Heart right ventricle (tissue), 16 donors: ENCODE results near the gene FIS1. TPM values are rescaled to one million over a fixed set of nuclear protein-coding genes. Genes with fewer than 3 reads are reported as not detected.
A peak's percentile ranks its signal among the peaks of the same experiment; 100 is the strongest.
"Not testable (repeated sequence)": the region's sequence is repeated elsewhere in the genome, so short reads cannot be mapped to it uniquely, and the experiment has no call there.

Experiments used
- ATAC-seq, 8 donors: fragments of 200-7000 bp; cut with Tn5 transposase; one replicate each; pipeline ENCODE4 v1.9.1; 2020; ENCODE audit warnings: mild to moderate bottlenecking in 8 of 8, moderate library complexity in 8 of 8, moderate number of reproducible peaks in 1 of 8
- DNase-seq, 2 donors: peaks; one replicate each; pipeline ENCODE4 v3.0.0-alpha.2; 2020
- H3K27ac ChIP-seq, 10 donors: fragments of 200-600 bp; sonication (generic) in 2 of 10; one replicate each; pipeline versions ENCODE4 v1.5.0 to v1.8.0; 2020 to 2022; ENCODE audit warnings: mild to moderate bottlenecking in 3 of 10
- H3K27me3 ChIP-seq, 7 donors: fragments of 200-600 bp; one replicate each; pipeline ENCODE4 v1.8.0; 2021 to 2022; ENCODE audit warnings: mild to moderate bottlenecking in 2 of 7
- H3K36me3 ChIP-seq, 9 donors: fragments of 200-600 bp; sonication (generic) in 1 of 9; one replicate each; pipeline versions ENCODE4 v1.5.0 to v1.8.0; 2020 to 2022; ENCODE audit warnings: mild to moderate bottlenecking in 2 of 9
- H3K4me1 ChIP-seq, 9 donors: fragments of 200-600 bp; sonication (generic) in 1 of 9; one replicate each; pipeline versions ENCODE4 v1.5.0 to v1.8.0; 2020 to 2022; ENCODE audit warnings: mild to moderate bottlenecking in 4 of 9
- H3K4me3 ChIP-seq, 10 donors: fragments of 200-600 bp; sonication (generic) in 2 of 10; one replicate each; pipeline versions ENCODE4 v1.5.0 to v1.8.0; 2020 to 2022; ENCODE audit warnings: mild to moderate bottlenecking in 7 of 10, moderate library complexity in 2 of 10
- H3K9me3 ChIP-seq, 11 donors: fragments of 200-600 bp in 10 of 11; sonication (generic) in 2 of 11; one replicate each; pipeline versions ENCODE4 v1.5.0 to v1.8.0; 2013 to 2022; ENCODE audit warnings: mild to moderate bottlenecking in 2 of 11, control low read depth in 1 of 11, moderate library complexity in 1 of 11
- CTCF ChIP-seq, 9 donors: fragments of 200-600 bp; sonication (generic) in 2 of 9; IDR thresholded peaks; one replicate each; pipeline versions ENCODE4 v1.5.0 to v1.8.0; 2021 to 2022; ENCODE audit warnings: antibody characterized with exemption in 9 of 9, mild to moderate bottlenecking in 5 of 9, moderate library complexity in 1 of 9
- WGBS, 2 donors: extraction: QIAGEN DNeasy Blood & Tissue Kit; methylation state at CpG; one replicate each; pipeline ENCODE4 v1.1.7; 2013; ENCODE audit warnings: inconsistent platforms in 1 of 2; 5-methylcytosine and 5-hydroxymethylcytosine counted together
- intact Hi-C, 10 donors: fragments of 100-400 bp; cut with DNase I; formaldehyde crosslinking; loops; one replicate each; pipeline versions ENCODE4 v1.11.1 to v1.14.2; 2022
- polyA plus RNA-seq, 2 donors: library from polyadenylated mRNA; stranded (reverse); fragments of 200-250 nt; gene quantifications; one replicate each; pipeline ENCODE4 v1.2.3, GENCODE V29; 2013
- total RNA-seq, 10 donors: library from RNA; stranded (reverse); fragmentation: NEBNext Ultra II Directional in 3 of 10; extraction: Animal tissue kit (Norgen Biotek cat#: 25700) in 3 of 10; gene quantifications; one replicate each; pipeline versions ENCODE4 v1.2.1 to v1.2.4, GENCODE V29; 2021 to 2023
- donor health status: Arrhythmogenic right ventricular cardiomyopathy.
- donor health status: ischemic (EF 13 %, LVEDD 7.1; RV severe dilation, severe dysfunction).
- donor health status: healthy with polysubstance abuse.
- donor health status: DM: no; HTN: yes; CAD: no.
- donor health status: DM: no; HTN: no; CAD: no.
- donor health status: ischemic (EF 25% LVEDD 6.9; RV normal size, moderate dysfunction).
- donor health status: ischemic (EF 25% LVEDD 5.7; RV mildly dilated, moderate dysfunction).
- donor health status: healthy.
- donor health status: DM: yes; HTN: yes; CAD: no.
- donor health status: Ischemic cardiomyopathy.
- donor health status: ischemic (EF 35%, LVEDD 5.7; RV mildly dilated, moderate dysfunction).
- donor health status: nonischemic (EF 11% LVEDD 7.7; RV severe dilation, severe dysfunction).
- donor health status: DM: yes; HTN: yes; CAD: no.
- donor health status: PGD.
- donor health status: ischemic (EF 29% LVEDD 5.4; RV normal size, mild dysfunction).
- donor health status: nonischemic (EF 23%, LVEDD 6.1; RV moderate dilation, normal function).

Gene FIS1
- total and polyA plus RNA-seq, 12 donors: 147 to 439 (median 292) TPM

GRCh38 chr7:101202603-101202918, 42.3 kb downstream of the FIS1 start:
- no peak overlapping the region for H3K4me3 ChIP-seq
- H3K4me1 ChIP-seq: peaks cover 4 to 27% (median 9%) of the 10 kb centered on the region in 9 donors
- intact Hi-C loops: no loop called here
- peaks cover 0 to 19% (median 0%) of the 10 kb centered on the region in 9 donors for H3K36me3 ChIP-seq
- DNase-seq (no peak), ATAC-seq (no peak)
- H3K9me3 ChIP-seq: no peaks in the 10 kb centered on the region
- no peak overlapping the region for H3K27ac ChIP-seq
- H3K27me3 ChIP-seq: peaks cover 25 to 62% (median 59%) of the 10 kb centered on the region in 7 donors
- WGBS, 2 donors: 84 to 85% methylated on average over 5 of the region's 5 CpGs
- TF ChIP-seq CTCF (IDR thresholded peaks at IDR 0.05): no peak

DNA sequence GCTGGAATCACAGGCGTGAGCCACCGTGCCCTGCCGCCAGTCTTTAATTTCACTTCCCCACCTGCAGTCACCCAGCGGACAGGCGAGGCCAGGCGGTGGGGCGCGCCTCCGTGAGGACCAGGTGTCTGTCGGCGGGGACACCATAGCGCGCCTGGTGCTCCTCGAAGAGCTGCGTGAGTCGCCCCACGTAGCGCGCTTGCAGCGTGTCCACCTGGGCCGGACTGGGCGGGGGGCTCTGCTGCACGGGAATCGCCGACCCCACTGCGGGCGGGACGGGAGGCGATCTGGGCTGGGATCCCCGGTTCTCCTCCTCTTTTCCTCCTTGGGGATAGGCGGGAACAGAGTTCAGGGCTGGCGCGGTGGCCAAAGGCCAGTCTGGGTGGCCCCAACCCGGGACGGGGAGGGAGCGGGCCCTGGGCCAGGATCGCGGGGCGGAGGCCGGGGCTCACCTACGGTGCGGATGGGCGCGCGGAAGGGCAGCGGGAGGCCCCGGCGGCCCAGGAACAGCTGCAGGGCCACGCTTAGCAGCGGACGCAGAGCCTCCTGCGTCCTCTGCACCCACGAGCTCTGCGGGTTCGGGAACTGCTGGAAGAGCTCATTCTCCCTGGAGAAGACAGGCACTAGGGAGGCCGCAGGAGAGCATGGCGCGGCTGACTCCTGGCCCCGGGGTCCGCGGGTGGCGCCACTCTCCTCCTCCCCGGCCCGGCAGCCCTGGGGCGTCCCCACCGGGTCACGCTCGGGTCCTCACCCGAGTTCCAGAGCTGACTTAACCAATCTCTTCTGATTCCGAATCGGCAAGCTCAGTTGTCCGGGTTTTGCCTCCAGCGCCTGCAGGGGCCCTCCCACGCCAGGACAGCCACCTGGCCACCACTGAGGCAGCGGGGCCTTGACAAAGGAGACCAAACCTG, 42.9 kb downstream of the FIS1 start:
- H3K9me3 ChIP-seq: no peaks in the 10 kb centered on the region
- peaks cover 0 to 13% (median 0%) of the 10 kb centered on the region in 9 donors for H3K36me3 ChIP-seq
- H3K4me1 ChIP-seq: peaks cover 4 to 27% (median 9%) of the 10 kb centered on the region in 9 donors
- WGBS, 2 donors: 7% methylated on average over 74 to 75 of the region's 75 CpGs
- H3K27me3 ChIP-seq: peaks cover 25 to 67% (median 63%) of the 10 kb centered on the region in 7 donors
- H3K27ac ChIP-seq: no peak overlapping the region
- no peak for TF ChIP-seq CTCF (IDR thresholded peaks at IDR 0.05)
- ATAC-seq: peak in 4 of 8 donors; percentile 11 to 45 (median 42)
- peak overlapping the region in 5 of 10 donors; percentile 6 to 30 (median 20) for H3K4me3 ChIP-seq
- no peak for DNase-seq
- intact Hi-C loops: no loop called here

GRCh38 chr7:101200862-101201599, 43.9 kb downstream of the FIS1 start, which contains the start of gene MOGAT3:
Gene MOGAT3, minus strand, starts transcription at chr7:101201036. Its CDS starts 182 bp downstream, at chr7:101200854.
- no peaks in the 10 kb centered on the region for H3K9me3 ChIP-seq
- H3K36me3 ChIP-seq: peaks cover 0 to 5% (median 0%) of the 10 kb centered on the region in 9 donors
- WGBS, 2 donors: 28 to 29% methylated on average over 21 of the region's 21 CpGs
- intact Hi-C loops: no loop called here
- peak within 1 kb of the TSS in 5 of 10 donors; percentile 6 to 30 (median 20) for H3K4me3 ChIP-seq
- TF ChIP-seq CTCF (IDR thresholded peaks at IDR 0.05): no peak
- ATAC-seq (peak in 1 of 8 donors; percentile 21), DNase-seq (no peak)
- peaks cover 4 to 27% (median 9%) of the 10 kb centered on the region in 9 donors for H3K4me1 ChIP-seq
- H3K27me3 ChIP-seq: peaks cover 25 to 76% (median 71%) of the 10 kb centered on the region in 7 donors
- H3K27ac ChIP-seq: no peak within 1 kb of the TSS

DNA sequence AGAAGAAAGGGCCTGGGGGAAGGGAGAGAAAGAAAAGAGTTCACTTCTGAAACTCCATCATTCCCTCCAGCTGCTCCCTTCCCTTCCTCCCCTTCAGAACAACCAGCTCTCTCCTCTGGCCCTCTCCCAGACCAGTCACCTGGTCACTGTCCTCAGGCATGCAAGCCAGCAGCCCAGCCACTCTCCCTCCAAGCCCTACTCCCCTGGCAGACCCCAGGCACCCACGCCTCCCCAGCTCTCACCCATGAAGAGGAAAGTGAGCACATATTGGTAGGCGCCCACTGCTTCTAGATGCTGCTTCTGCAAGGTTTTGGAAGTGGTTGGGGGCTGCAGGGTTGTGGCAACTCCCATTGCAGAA, 44.4 kb downstream of the FIS1 start:
- peaks cover 4 to 27% (median 9%) of the 10 kb centered on the region in 9 donors for H3K4me1 ChIP-seq
- intact Hi-C loops: no loop called here
- H3K4me3 ChIP-seq: no peak overlapping the region
- peaks cover 25 to 81% (median 77%) of the 10 kb centered on the region in 7 donors for H3K27me3 ChIP-seq
- ATAC-seq: no peak
- DNase-seq: no peak
- TF ChIP-seq CTCF (IDR thresholded peaks at IDR 0.05): no peak
- 77 to 89% methylated on average over 2 of the region's 2 CpGs for WGBS, 2 donors
- no peaks in the 10 kb centered on the region for H3K9me3 ChIP-seq
- H3K27ac ChIP-seq: no peak overlapping the region
- no peaks in the 10 kb centered on the region for H3K36me3 ChIP-seq

GRCh38 chr7:101199522-101199921, 45.4 kb downstream of the FIS1 start:
- H3K9me3 ChIP-seq, H3K36me3 ChIP-seq, ATAC-seq, H3K27ac ChIP-seq, DNase-seq, H3K4me3 ChIP-seq: not testable (repeated sequence)
- peaks cover 4 to 22% (median 9%) of the 10 kb centered on the region in 9 donors for H3K4me1 ChIP-seq
- WGBS, 2 donors: 93 to 94% methylated on average over 10 of the region's 10 CpGs
- H3K27me3 ChIP-seq: peaks cover 25 to 87% (median 81%) of the 10 kb centered on the region in 7 donors
- intact Hi-C loops: loop anchor here in 2 of 10 donors (10.0 kb wide), 1 partner anchor 85 kb away; no protein-coding TSS in a partner anchor
